SK-N-SH (cell line): ENCODE measurements around the gene MICAL2. TPM values are rescaled to one million over a fixed set of nuclear protein-coding genes. Genes with fewer than 3 reads are reported as not detected.

Experiments used
- CTCF ChIA-PET: fragments of 300-600, 350-600 bp; formaldehyde crosslinking; extraction: SDS; loops from one replicate; lab custom pipeline; 2021; lab: Yijun Ruan, JAX
- POLR2A ChIA-PET: fragments of 350-600 bp; sonication (Branson Sonifier 250); formaldehyde crosslinking; extraction: SDS; loops from one replicate; lab custom pipeline; 2020; ENCODE audit warnings: antibody characterized with exemption, inconsistent platforms; lab: Yijun Ruan, JAX
- DNase-seq: peaks from one replicate; pipeline ENCODE4 v3.0.0; 2012
- H2AFZ ChIP-seq: fragments of 200-600 bp; sonication (generic); 2 replicates; pipeline ENCODE4 v1.8.1; 2016; ENCODE audit warnings: antibody characterized with exemption, mild to moderate bottlenecking, low read depth
- H3F3A ChIP-seq: fragments of 200-600 bp; sonication (generic); replicated peaks from 2 replicates; pipeline ENCODE3; 2016; ENCODE audit warnings: antibody characterized with exemption, mild to moderate bottlenecking; ENCODE audit not compliant: insufficient read depth
- H3K27ac ChIP-seq, 2 experiments: fragments of 200-500 bp in 1 of 2; fragments of 200-600 bp in 1 of 2; sonication (Bioruptor generic) in 1 of 2; sonication (generic), shearing (Covaris generic) in 1 of 2; 2 replicates each; pipeline versions ENCODE4 v1.5.1 to v1.6.1; 2014 to 2016; ENCODE audit warnings: low read depth in 2 of 2, inconsistent platforms in 1 of 2, low read length in 1 of 2, mild to moderate bottlenecking in 1 of 2, mixed read lengths in 1 of 2
- H3K27me3 ChIP-seq: fragments of 200-600 bp; sonication (generic), shearing (Covaris generic); 2 replicates; pipeline ENCODE4 v1.6.1; 2016; ENCODE audit warnings: mixed run types; ENCODE audit not compliant: insufficient read depth
- H3K36me3 ChIP-seq, 2 experiments: fragments of 200-500 bp in 1 of 2; fragments of 200-600 bp in 1 of 2; sonication (Bioruptor generic) in 1 of 2; sonication (generic) in 1 of 2; replicated peaks in 1 of 2; 2 replicates each; pipeline versions ENCODE3 to v1.5.1; 2014 to 2016; ENCODE audit warnings: low read length in 1 of 2, mild to moderate bottlenecking in 1 of 2; ENCODE audit not compliant: insufficient read depth in 2 of 2, control insufficient read depth in 1 of 2
- H3K4me1 ChIP-seq, 2 experiments: fragments of 200-500 bp in 1 of 2; fragments of 200-600 bp in 1 of 2; sonication (Bioruptor generic) in 1 of 2; sonication (generic), shearing (Covaris generic) in 1 of 2; 2 replicates each; pipeline versions ENCODE4 v1.5.1 to v1.6.1; 2014 to 2016; ENCODE audit warnings: low read depth in 1 of 2, low read length in 1 of 2, mixed run types in 1 of 2; ENCODE audit not compliant: insufficient read depth in 2 of 2, control insufficient read depth in 1 of 2
- H3K4me2 ChIP-seq: fragments of 200-600 bp; sonication (generic), shearing (Covaris generic); 2 replicates; pipeline ENCODE4 v1.6.1; 2017; ENCODE audit warnings: mixed run types
- H3K4me3 ChIP-seq, 2 experiments: fragments of 200-500 bp in 1 of 2; fragments of 200-600 bp in 1 of 2; sonication (Bioruptor generic) in 1 of 2; sonication (generic), shearing (Covaris generic) in 1 of 2; 2 replicates each; pipeline versions ENCODE4 v1.5.1 to v1.8.1; 2014 to 2016; ENCODE audit warnings: low read depth in 2 of 2, inconsistent platforms in 1 of 2, low read length in 1 of 2, mild to moderate bottlenecking in 1 of 2, mixed read lengths in 1 of 2, moderate library complexity in 1 of 2
- H3K79me2 ChIP-seq: fragments of 200-600 bp; sonication (generic); 2 replicates; pipeline ENCODE4 v1.8.1; 2017; ENCODE audit warnings: mild to moderate bottlenecking; ENCODE audit not compliant: insufficient read depth
- H3K9ac ChIP-seq: fragments of 200-600 bp; sonication (generic); 2 replicates; pipeline ENCODE4 v1.6.1; 2017; ENCODE audit warnings: mixed run types
- H3K9me2 ChIP-seq: fragments of 200-600 bp; sonication (generic); 2 replicates; pipeline ENCODE4 v1.6.1; 2017; ENCODE audit warnings: mixed run types
- H3K9me3 ChIP-seq: fragments of 200-600 bp; sonication (generic); 2 replicates; pipeline ENCODE4 v1.6.1; 2017; ENCODE audit warnings: mixed run types, mild to moderate bottlenecking, moderate library complexity
- H4K20me1 ChIP-seq: fragments of 200-600 bp; sonication (generic); 2 replicates; pipeline ENCODE4 v1.6.1; 2017; ENCODE audit warnings: mild to moderate bottlenecking, mixed run types; ENCODE audit not compliant: insufficient read depth
- CTCF ChIP-seq: fragments of 200-600 bp; sonication (generic); IDR thresholded peaks from 2 replicates; pipeline ENCODE4 v1.6.1; 2017; ENCODE audit warnings: antibody characterized with exemption, mild to moderate bottlenecking, moderate library complexity
- ELF1 ChIP-seq: IDR thresholded peaks from 2 replicates; pipeline ENCODE4 v1.4.0; 2012
- EP300 ChIP-seq, 2 experiments: IDR thresholded peaks; 2 replicates each; pipeline versions ENCODE4 v1.4.0 to v1.6.1; 2012; ENCODE audit warnings: borderline replicate concordance in 1 of 2, low read depth in 1 of 2, low read length in 1 of 2
- GABPA ChIP-seq: IDR thresholded peaks from 2 replicates; pipeline ENCODE4 v1.4.0; 2012; ENCODE audit warnings: low read depth, mild to moderate bottlenecking
- GATA2 ChIP-seq: sonication (generic); formaldehyde crosslinking; IDR thresholded peaks from 2 replicates; pipeline ENCODE4 v1.5.0; 2020; ENCODE audit warnings: mild to moderate bottlenecking, missing genetic modification reagents
- MEF2A ChIP-seq: IDR thresholded peaks from 2 replicates; pipeline ENCODE4 v1.4.0; 2012; ENCODE audit warnings: low read depth, borderline replicate concordance
- NFIC ChIP-seq: IDR thresholded peaks from 2 replicates; pipeline ENCODE4 v1.4.0; 2012; ENCODE audit warnings: borderline replicate concordance
- POLR2AphosphoS5 ChIP-seq: IDR thresholded peaks from 2 replicates; pipeline ENCODE4 v1.6.1; 2012; ENCODE audit warnings: low read depth, low read length
- SIN3A ChIP-seq: IDR thresholded peaks from 2 replicates; pipeline ENCODE4 v1.6.1; 2012; ENCODE audit warnings: low read depth, mild to moderate bottlenecking, low read length, moderate library complexity, borderline replicate concordance
- SMC3 ChIP-seq: IDR thresholded peaks from 2 replicates; pipeline ENCODE4 v1.6.1; 2012; ENCODE audit warnings: low read depth, low read length, improper control_type of control experiment
- TEAD4 ChIP-seq: IDR thresholded peaks from 2 replicates; pipeline ENCODE4 v1.4.0; 2012; ENCODE audit warnings: mild to moderate bottlenecking, borderline replicate concordance; ENCODE audit not compliant: insufficient read depth
- YY1 ChIP-seq: IDR thresholded peaks from 2 replicates; pipeline ENCODE4 v1.4.0; 2012; ENCODE audit warnings: low read depth, mild to moderate bottlenecking
- WGBS: methylation state at CpG from one replicate; pipeline ENCODE4 v1.1.6; 2017; ENCODE audit warnings: low lambda C conversion rate; 5-methylcytosine and 5-hydroxymethylcytosine counted together
- polyA plus RNA-seq, 3 experiments: library from polyadenylated mRNA; depleted of rRNA; stranded (reverse); fragments of >200 nt; gene quantifications; 2 replicates each; pipeline ENCODE4 v1.2.3, GENCODE V29; 2012
- TF ChIP-seq, protein P1 (sequence below): IDR thresholded peaks from 2 replicates; pipeline ENCODE4; 2012
- TF ChIP-seq, protein P2 (sequence below): IDR thresholded peaks from 2 replicates; pipeline ENCODE4 v1.4.0; 2012; ENCODE audit warnings: low read depth

The MICAL2 gene
- polyA plus RNA-seq, 1 of the 3 experiments (the other 2 are of a cell fraction), result 54.6 TPM

- Histone ChIP-seq H3K79me2 (peaks cover 70% of the 10 kb centered on the region), H3K9ac (no peak overlapping the region), H3K9me3 (no peaks in the 10 kb centered on the region), H3F3A (no peaks in the 10 kb centered on the region), H3K4me1 (peaks cover 2 to 3% of the 10 kb centered on the region in 2 experiments; a peak in 1 of 4 replicates), H3K27ac (no peak overlapping the region), H3K27me3 (no peaks in the 10 kb centered on the region), H4K20me1 (no peaks in the 10 kb centered on the region), H3K36me3 (peaks cover 46 to 78% of the 10 kb centered on the region in 2 experiments), H3K4me2 (no peak overlapping the region), H2AFZ (no peak overlapping the region), H3K9me2 (no peaks in the 10 kb centered on the region), H3K4me3 (no peak overlapping the region)
- no peak for TF ChIP-seq EP300 (IDR thresholded peaks at IDR 0.05; ENCODE audit: borderline replicate concordance in 1 of 2, low read depth in 1 of 2, low read length in 1 of 2)
- TF ChIP-seq YY1, result no peak
- no peak for TF ChIP-seq ELF1
- TF ChIP-seq CTCF, result no peak
- no peak for TF ChIP-seq MEF2A
- no peak for TF ChIP-seq GABPA
- TF ChIP-seq NFIC, result no peak
- TF ChIP-seq, protein P1, sequence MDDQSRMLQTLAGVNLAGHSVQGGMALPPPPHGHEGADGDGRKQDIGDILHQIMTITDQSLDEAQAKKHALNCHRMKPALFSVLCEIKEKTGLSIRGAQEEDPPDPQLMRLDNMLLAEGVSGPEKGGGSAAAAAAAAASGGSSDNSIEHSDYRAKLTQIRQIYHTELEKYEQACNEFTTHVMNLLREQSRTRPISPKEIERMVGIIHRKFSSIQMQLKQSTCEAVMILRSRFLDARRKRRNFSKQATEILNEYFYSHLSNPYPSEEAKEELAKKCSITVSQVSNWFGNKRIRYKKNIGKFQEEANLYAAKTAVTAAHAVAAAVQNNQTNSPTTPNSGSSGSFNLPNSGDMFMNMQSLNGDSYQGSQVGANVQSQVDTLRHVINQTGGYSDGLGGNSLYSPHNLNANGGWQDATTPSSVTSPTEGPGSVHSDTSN, result no peak
- no peak for TF ChIP-seq POLR2AphosphoS5
- TF ChIP-seq TEAD4, result no peak
- WGBS, result 100% methylated on average over 4 of the region's 4 CpGs
- DNase-seq, result no peak
- CTCF ChIA-PET, result no interaction called here
- POLR2A ChIA-PET, result no interaction called here
Measured at GRCh38 chr11:12210200-12210599, 99.8 kb downstream of the MICAL2 start.

- Histone ChIP-seq H3K4me2 (no peak overlapping the region), H3K4me1 (peaks cover 5 to 7% of the 10 kb centered on the region in 2 experiments; a peak in 3 of 4 replicates), H3K4me3 (no peak overlapping the region), H3F3A (no peaks in the 10 kb centered on the region), H3K9me3 (no peaks in the 10 kb centered on the region), H3K36me3 (peaks cover 58 to 73% of the 10 kb centered on the region in 2 experiments), H3K27ac (peak overlapping the region in 1 of 2 experiments; percentile 59; a peak in 1 of 4 replicates), H3K9ac (no peak overlapping the region), H4K20me1 (no peaks in the 10 kb centered on the region), H3K79me2 (peaks cover 69% of the 10 kb centered on the region), H2AFZ (no peak overlapping the region), H3K9me2 (no peaks in the 10 kb centered on the region), H3K27me3 (no peaks in the 10 kb centered on the region)
- CTCF ChIA-PET, result no interaction called here
- no peak for TF ChIP-seq SIN3A
- TF ChIP-seq, protein P2, sequence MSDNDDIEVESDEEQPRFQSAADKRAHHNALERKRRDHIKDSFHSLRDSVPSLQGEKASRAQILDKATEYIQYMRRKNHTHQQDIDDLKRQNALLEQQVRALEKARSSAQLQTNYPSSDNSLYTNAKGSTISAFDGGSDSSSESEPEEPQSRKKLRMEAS, result no peak
- no peak for TF ChIP-seq SMC3
- TF ChIP-seq GATA2 (CRISPR knock-in tag), result no peak
- TF ChIP-seq MEF2A, result no peak
- no peak for DNase-seq
- POLR2A ChIA-PET, result no interaction called here
- WGBS, result 91% methylated on average over 7 of the region's 7 CpGs
Measured at GRCh38 chr11:12211331-12212065, 101.1 kb downstream of the MICAL2 start.
